Activated naive CD4-positive, alpha-beta T cell treated with anti-CD3 and anti-CD28 coated beads, Interleukin-2, amount 10 ng/mL, durations not matched to agents 7 days and 5 days (primary cell): Measurements from ENCODE around the gene MYO3B.
"Not testable (repeated sequence)": the region's sequence is repeated elsewhere in the genome, so short reads cannot be mapped to it uniquely, and the experiment has no call there.

Experiments used
- CTCF ChIA-PET: fragments of 350-600 bp; sonication (Branson Sonifier 250); formaldehyde crosslinking; loops from one replicate; lab custom pipeline; 2021; ENCODE audit warnings: antibody characterized with exemption; lab: Charles Lee
- DNase-seq: peaks from one replicate; pipeline ENCODE4 v3.0.0-alpha.2; 2020
- H3K27ac Mint-ChIP-seq: one replicate; pipeline ENCODE4 v1.8.0; 2021; ENCODE audit warnings: mild to moderate bottlenecking, moderate library complexity, mixed read lengths
- H3K27me3 Mint-ChIP-seq: one replicate; pipeline ENCODE4 v1.8.0; 2021; ENCODE audit warnings: mild to moderate bottlenecking, mixed read lengths
- H3K36me3 Mint-ChIP-seq: one replicate; pipeline ENCODE4 v1.8.0; 2021; ENCODE audit warnings: mixed read lengths
- H3K4me1 Mint-ChIP-seq: one replicate; pipeline ENCODE4 v1.8.0; 2021; ENCODE audit warnings: mixed read lengths
- H3K4me3 Mint-ChIP-seq: one replicate; pipeline ENCODE4 v1.8.0; 2021; ENCODE audit warnings: mild to moderate bottlenecking, moderate library complexity, mixed read lengths
- H3K9me3 Mint-ChIP-seq: one replicate; pipeline ENCODE4 v1.8.0; 2021; ENCODE audit warnings: mixed read lengths

Gene MYO3B

DNA sequence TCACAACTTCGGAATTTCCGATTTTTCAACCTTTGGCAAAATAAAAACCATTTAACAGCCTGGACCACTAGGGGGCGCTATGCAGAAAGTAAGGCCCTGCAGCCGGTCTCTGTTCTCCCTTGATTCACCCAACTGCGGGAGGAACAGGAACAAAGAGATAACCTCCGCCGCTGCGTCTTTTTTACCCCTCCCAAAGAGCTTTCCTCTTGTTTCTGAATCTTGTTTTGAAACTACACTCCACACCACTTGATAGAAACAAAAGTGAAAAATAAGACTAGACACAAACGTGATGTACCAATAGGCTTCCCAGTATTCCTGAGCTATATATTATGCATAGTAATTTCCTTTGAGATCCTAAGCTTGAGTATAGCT lies 231.2 kb downstream of the MYO3B start:
- H3K4me1 Mint-ChIP-seq, result peaks cover 7% of the 10 kb centered on the region
- no peaks in the 10 kb centered on the region for H3K36me3 Mint-ChIP-seq
- peak; percentile 83 for DNase-seq
- no peaks in the 10 kb centered on the region for H3K9me3 Mint-ChIP-seq
- CTCF ChIA-PET, result interaction anchor here (0.7 to 4.8 kb wide), 25 partner anchors 9 to 463 kb away, joined by 3 to 40 read pairs (median 5); partner anchors contain the start of gene GAD1
- H3K27me3 Mint-ChIP-seq, result peaks cover 41% of the 10 kb centered on the region
- no peak overlapping the region for H3K27ac Mint-ChIP-seq
- H3K4me3 Mint-ChIP-seq, result no peak overlapping the region

DNA sequence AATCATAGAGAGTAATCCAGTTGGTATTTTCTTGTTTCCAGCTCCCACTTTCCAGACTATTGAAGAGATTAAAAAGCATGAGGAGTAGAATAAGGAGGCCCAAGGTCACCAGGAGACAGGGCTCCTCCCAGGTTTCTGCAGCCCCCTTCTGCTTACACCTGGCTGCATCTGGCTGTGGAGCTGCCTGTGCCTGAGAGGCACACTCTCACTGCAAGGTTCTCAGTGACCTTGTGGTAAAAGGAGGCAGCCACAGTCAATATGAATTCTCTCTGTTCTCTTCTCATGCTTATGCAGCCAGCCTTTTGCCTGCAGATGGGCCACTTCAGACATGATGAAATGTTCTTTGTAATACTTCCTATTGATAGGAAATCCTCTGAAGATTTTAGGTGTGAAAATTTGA lies 233.7 kb downstream of the MYO3B start:
- Mint-ChIP-seq H3K27ac (no peak overlapping the region), H3K9me3 (no peaks in the 10 kb centered on the region)

DNA sequence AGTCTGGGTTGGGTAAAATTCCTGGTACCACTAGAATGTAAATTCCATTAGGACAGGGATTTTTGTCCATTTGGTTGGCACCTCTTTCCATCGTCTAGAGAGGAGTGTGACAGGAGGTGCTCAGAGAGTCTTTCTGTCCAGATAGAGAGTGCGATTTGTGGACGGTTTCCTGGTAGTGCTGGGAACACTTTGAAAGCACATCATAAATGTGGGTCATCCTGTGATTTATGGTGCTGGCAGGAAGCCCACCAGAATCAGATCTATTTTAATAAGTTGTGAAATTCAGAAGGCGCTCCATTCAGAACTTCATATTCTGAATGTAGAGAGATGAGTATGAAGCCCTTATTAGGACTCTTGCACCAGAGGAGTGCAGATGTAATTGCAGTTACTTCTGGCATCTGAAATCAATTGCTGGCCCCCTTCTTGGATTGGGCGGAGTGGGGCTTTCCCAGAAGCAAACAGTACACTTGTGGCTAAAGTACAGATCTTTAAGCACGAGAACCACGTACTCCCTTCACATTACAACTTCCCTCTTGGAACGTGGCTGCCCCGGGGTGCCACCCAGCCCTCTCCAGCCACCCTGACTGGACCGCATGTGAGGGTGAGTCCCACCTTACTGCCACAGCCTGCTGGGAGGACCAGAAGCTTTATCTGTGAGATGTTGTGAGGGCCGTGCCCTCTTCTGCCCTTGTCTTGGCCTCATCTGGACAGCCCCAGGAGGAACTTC lies 243.2 kb downstream of the MYO3B start:
- CTCF ChIA-PET, result interaction anchor here (1.0 to 1.6 kb wide), 2 partner anchors 12 to 60 kb away, joined by 3 to 4 read pairs; no protein-coding TSS in a partner anchor
- no peaks in the 10 kb centered on the region for H3K9me3 Mint-ChIP-seq
- H3K27me3 Mint-ChIP-seq, result peaks cover 38% of the 10 kb centered on the region
- H3K27ac Mint-ChIP-seq, result no peak overlapping the region
- no peaks in the 10 kb centered on the region for H3K4me1 Mint-ChIP-seq
- H3K36me3 Mint-ChIP-seq, result no peaks in the 10 kb centered on the region
- no peak for DNase-seq
- no peak overlapping the region for H3K4me3 Mint-ChIP-seq

More for the DNA sequence above, 233.7 kb downstream of the MYO3B start:
- DNase-seq, result no peak
- H3K36me3 Mint-ChIP-seq, result no peaks in the 10 kb centered on the region
- no peak overlapping the region for H3K4me3 Mint-ChIP-seq
- H3K4me1 Mint-ChIP-seq, result peaks cover 7% of the 10 kb centered on the region
- peaks cover 34% of the 10 kb centered on the region for H3K27me3 Mint-ChIP-seq
- CTCF ChIA-PET, result interaction anchor here (0.9 to 4.8 kb wide), 3 partner anchors 50 to 399 kb away, joined by 3 to 40 read pairs (median 5); no protein-coding TSS in a partner anchor

- no peaks in the 10 kb centered on the region for H3K36me3 Mint-ChIP-seq
- H3K9me3 Mint-ChIP-seq, result no peaks in the 10 kb centered on the region
- DNase-seq, result no peak
- CTCF ChIA-PET, result no interaction called here
- H3K27ac Mint-ChIP-seq, result no peak overlapping the region
- peaks cover 40% of the 10 kb centered on the region for H3K27me3 Mint-ChIP-seq
- no peaks in the 10 kb centered on the region for H3K4me1 Mint-ChIP-seq
- H3K4me3 Mint-ChIP-seq, result no peak overlapping the region
These were observed 246.0 kb downstream of the MYO3B start for GRCh38 chr2:170423919-170424318.

GRCh38 chr2:170425281-170425751 lies 247.4 kb downstream of the MYO3B start:
- Mint-ChIP-seq H3K4me1 (no peaks in the 10 kb centered on the region), H3K36me3 (no peaks in the 10 kb centered on the region), H3K9me3 (no peaks in the 10 kb centered on the region), H3K4me3 (no peak overlapping the region), H3K27ac (no peak overlapping the region), H3K27me3 (peaks cover 34% of the 10 kb centered on the region)
- no peak for DNase-seq
- CTCF ChIA-PET, result interaction anchor here (1.4 to 1.6 kb wide), 2 partner anchors 16 to 101 kb away, joined by 3 to 4 read pairs; no protein-coding TSS in a partner anchor

- CTCF ChIA-PET, result no interaction called here
- H3K4me1 Mint-ChIP-seq, result no peaks in the 10 kb centered on the region
- H3K36me3 Mint-ChIP-seq, result no peaks in the 10 kb centered on the region
- H3K27me3 Mint-ChIP-seq, result peaks cover 14% of the 10 kb centered on the region
- no peak overlapping the region for H3K27ac Mint-ChIP-seq
- H3K4me3 Mint-ChIP-seq, result no peak overlapping the region
- no peak for DNase-seq
- no peaks in the 10 kb centered on the region for H3K9me3 Mint-ChIP-seq
These were observed 250.9 kb downstream of the MYO3B start for GRCh38 chr2:170428868-170429267.

GRCh38 chr2:170432823-170433222 lies 254.9 kb downstream of the MYO3B start:
- H3K36me3 Mint-ChIP-seq, result no peaks in the 10 kb centered on the region
- H3K27ac Mint-ChIP-seq, result no peak overlapping the region

GRCh38 chr2:170433448-170433847 lies 255.5 kb downstream of the MYO3B start:
- Mint-ChIP-seq H3K27ac (no peak overlapping the region), H3K4me3 (no peak overlapping the region), H3K9me3 (no peaks in the 10 kb centered on the region), H3K27me3 (peaks cover 25% of the 10 kb centered on the region), H3K36me3 (no peaks in the 10 kb centered on the region), H3K4me1 (peaks cover 15% of the 10 kb centered on the region)
- no peak for DNase-seq
- CTCF ChIA-PET, result no interaction called here

More at GRCh38 chr2:170432823-170433222, 254.9 kb downstream of the MYO3B start:
- Mint-ChIP-seq H3K9me3 (no peaks in the 10 kb centered on the region), H3K27me3 (peaks cover 25% of the 10 kb centered on the region), H3K4me1 (peaks cover 15% of the 10 kb centered on the region), H3K4me3 (no peak overlapping the region)
- no peak for DNase-seq
- CTCF ChIA-PET, result no interaction called here

DNA sequence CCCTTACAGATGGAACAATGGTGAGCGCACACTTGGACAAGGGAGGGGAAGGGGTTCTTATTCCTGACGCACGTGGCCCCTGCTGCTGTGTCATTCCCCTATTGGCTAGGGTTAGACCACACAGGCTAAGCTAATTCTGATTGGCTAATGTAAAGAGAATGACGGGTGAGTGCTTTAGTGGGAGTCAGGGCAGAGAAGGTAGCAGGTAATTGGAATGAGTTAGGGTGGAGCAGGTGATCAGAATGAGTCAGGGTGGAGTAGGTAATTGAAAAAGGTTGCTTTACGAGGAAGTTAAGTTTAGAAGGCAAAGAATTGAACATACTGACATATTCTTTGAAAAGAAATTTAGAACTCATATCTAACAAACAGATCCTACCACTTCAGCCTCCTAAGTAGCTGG lies 256.4 kb downstream of the MYO3B start:
- H3K27ac Mint-ChIP-seq, H3K4me3 Mint-ChIP-seq, H3K36me3 Mint-ChIP-seq, H3K9me3 Mint-ChIP-seq, DNase-seq: not testable (repeated sequence)
- CTCF ChIA-PET, result interaction anchor here (1.8 kb wide), 1 partner anchor 25 kb away, joined by 6 read pairs; no protein-coding TSS in a partner anchor
- Mint-ChIP-seq H3K4me1 (peaks cover 15% of the 10 kb centered on the region), H3K27me3 (peaks cover 25% of the 10 kb centered on the region)

- Mint-ChIP-seq H3K4me1 (peaks cover 15% of the 10 kb centered on the region), H3K9me3 (no peaks in the 10 kb centered on the region), H3K27ac (no peak overlapping the region), H3K36me3 (no peaks in the 10 kb centered on the region), H3K4me3 (no peak overlapping the region), H3K27me3 (peaks cover 25% of the 10 kb centered on the region)
- DNase-seq, result no peak
- CTCF ChIA-PET, result interaction anchor here (0.9 to 1.8 kb wide), 2 partner anchors 26 to 335 kb away, joined by 3 to 6 read pairs; partner anchors contain the start of gene ERICH2
These were observed 257.1 kb downstream of the MYO3B start for GRCh38 chr2:170434900-170435621.

DNA sequence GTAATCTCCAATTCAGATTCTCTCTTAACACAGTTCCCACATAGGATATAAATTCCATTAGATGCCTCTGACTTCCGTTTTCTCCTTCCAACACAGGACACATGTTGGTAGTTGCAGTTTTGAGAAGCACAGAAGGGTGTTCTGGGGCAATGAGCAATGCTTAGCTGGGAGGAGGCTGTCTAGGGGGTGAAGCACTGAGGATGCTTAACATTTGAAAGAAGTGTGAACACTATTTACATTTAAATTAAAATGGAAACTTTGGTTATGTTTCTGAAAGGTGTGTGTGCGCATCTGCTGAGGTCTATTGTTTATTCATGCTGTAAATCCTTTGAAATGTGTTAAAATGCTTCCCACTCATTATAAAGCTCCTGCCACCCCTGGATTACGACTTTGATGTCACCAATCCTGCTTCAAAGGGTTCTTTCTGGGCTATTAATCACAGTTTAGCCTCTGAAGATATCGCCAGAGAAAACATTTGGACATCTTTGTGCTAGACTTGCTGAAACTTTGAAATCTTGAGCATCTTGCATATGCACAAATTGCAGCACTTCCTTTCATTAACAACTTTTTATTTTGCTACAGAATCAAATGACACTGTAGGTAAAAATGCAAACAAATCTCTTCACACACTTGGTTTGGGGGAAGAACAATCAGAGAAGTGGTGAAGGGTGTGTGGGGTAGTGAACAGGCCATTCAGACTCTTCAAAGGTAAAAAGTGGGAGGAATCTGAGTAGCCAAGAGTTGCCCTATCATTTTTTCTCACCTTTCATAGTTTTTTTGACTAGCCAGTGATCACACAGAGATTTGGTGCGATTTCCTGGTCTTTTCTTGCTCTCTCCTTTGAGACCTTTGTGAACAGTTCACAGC lies 258.4 kb downstream of the MYO3B start:
- no peaks in the 10 kb centered on the region for H3K9me3 Mint-ChIP-seq
- no peaks in the 10 kb centered on the region for H3K36me3 Mint-ChIP-seq
- H3K4me1 Mint-ChIP-seq, result peaks cover 15% of the 10 kb centered on the region
- no peak overlapping the region for H3K4me3 Mint-ChIP-seq
- H3K27ac Mint-ChIP-seq, result no peak overlapping the region
- H3K27me3 Mint-ChIP-seq, result peaks cover 25% of the 10 kb centered on the region
- CTCF ChIA-PET, result interaction anchor here (0.9 kb wide), 2 partner anchors 23 to 334 kb away, joined by 3 read pairs; partner anchors contain the start of gene ERICH2
- no peak for DNase-seq

DNA sequence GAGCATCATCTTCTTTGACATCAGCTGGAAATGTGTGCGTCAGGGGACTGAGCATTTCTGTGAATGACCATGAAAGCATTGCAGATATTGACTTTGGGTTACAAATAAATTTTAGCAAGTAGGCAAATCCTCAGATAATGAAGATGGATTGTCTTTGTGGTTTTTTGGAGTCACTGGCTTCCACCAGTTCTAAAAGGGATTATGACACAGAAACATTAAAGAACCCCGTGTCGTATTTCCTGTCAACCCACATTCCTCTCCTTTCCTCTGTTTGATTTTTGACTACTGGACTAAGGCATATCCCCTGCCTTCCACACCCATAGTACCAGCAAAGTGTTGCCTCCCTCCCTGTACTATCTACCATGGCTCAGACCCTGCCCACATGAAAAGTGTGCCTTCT lies 268.1 kb downstream of the MYO3B start:
- H3K27me3 Mint-ChIP-seq, result peaks cover 9% of the 10 kb centered on the region
- no peak for DNase-seq
- CTCF ChIA-PET, result interaction anchor here (0.6 kb wide), 1 partner anchor 350 kb away, joined by 3 read pairs; no protein-coding TSS in a partner anchor
- H3K4me1 Mint-ChIP-seq, result no peaks in the 10 kb centered on the region
- no peaks in the 10 kb centered on the region for H3K9me3 Mint-ChIP-seq
- H3K27ac Mint-ChIP-seq, result no peak overlapping the region
- H3K36me3 Mint-ChIP-seq, result no peaks in the 10 kb centered on the region
- H3K4me3 Mint-ChIP-seq, result no peak overlapping the region

DNA sequence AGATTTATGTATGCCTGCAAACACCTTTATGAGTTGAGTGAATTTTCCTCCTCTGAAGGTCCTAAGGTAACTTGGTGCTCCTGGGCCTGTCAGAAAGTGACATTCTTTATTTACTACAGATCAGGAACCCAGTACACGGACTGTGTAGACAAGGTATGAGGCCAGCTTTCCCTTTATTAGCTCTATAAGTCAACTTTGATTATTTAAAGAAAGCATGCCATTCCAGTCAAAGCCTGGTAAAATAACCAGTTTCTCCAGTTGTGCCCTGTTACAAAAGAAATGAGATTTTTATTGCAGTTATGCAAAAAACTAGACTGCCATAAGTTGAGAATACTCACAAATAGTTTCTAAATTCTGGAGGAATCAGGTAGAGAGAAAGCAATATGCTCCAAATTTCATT lies 271.1 kb downstream of the MYO3B start:
- Mint-ChIP-seq H3K27me3 (peaks cover 13% of the 10 kb centered on the region), H3K4me1 (no peaks in the 10 kb centered on the region), H3K9me3 (no peaks in the 10 kb centered on the region), H3K4me3 (no peak overlapping the region), H3K27ac (no peak overlapping the region), H3K36me3 (no peaks in the 10 kb centered on the region)
- CTCF ChIA-PET, result interaction anchor here (0.6 kb wide), 1 partner anchor 377 kb away, joined by 3 read pairs; no protein-coding TSS in a partner anchor
- no peak for DNase-seq
